ENCODE results near the gene DCP2.

DCP2 gene

DNA sequence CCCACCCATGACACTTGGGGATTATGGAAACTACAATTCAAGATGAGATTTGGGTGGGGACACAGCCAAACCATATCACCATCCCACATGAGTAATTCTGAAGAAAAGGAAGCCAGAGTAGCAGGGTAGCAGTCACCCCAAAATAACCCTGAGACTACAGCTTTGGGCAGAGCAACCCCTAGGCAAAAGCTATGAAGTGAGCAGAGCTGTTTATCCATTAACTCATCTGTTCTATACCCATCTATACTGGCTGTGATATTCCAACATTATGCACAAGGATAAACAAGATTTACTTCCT is 42.3 kb upstream of the DCP2 start:
- TF ChIP-seq, protein P1, sequence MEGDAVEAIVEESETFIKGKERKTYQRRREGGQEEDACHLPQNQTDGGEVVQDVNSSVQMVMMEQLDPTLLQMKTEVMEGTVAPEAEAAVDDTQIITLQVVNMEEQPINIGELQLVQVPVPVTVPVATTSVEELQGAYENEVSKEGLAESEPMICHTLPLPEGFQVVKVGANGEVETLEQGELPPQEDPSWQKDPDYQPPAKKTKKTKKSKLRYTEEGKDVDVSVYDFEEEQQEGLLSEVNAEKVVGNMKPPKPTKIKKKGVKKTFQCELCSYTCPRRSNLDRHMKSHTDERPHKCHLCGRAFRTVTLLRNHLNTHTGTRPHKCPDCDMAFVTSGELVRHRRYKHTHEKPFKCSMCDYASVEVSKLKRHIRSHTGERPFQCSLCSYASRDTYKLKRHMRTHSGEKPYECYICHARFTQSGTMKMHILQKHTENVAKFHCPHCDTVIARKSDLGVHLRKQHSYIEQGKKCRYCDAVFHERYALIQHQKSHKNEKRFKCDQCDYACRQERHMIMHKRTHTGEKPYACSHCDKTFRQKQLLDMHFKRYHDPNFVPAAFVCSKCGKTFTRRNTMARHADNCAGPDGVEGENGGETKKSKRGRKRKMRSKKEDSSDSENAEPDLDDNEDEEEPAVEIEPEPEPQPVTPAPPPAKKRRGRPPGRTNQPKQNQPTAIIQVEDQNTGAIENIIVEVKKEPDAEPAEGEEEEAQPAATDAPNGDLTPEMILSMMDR (IDR thresholded peaks at IDR 0.05; ENCODE audit: low read depth, low read length): no peak
- no peak overlapping the region for H3K4me3 ChIP-seq (replicated peaks in 1 of 2; ENCODE audit: low read depth in 2 of 2, low read length in 2 of 2)
- no peak for DNase-seq (ENCODE audit: low read depth in 2 of 2)

DNA sequence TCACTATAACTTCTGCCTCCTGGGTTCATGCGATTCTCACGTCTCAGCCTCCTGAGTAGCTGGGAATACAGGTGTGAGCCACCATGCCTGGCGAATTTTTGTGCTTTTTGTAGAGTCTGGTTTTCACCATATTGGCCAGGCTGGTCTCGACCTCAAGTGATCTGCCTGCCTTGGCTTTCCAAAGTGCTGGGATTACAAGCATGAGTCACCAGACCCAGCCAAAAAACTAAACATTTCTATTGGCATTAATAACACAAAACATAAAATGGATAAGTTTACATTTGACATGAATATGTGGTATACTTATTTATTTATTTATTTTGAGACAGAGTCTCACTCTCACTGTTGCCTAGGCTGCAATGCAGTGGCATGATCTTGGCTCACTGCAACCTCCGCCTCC is 40.9 kb upstream of the DCP2 start:
- TF ChIP-seq, protein P1 (IDR thresholded peaks at IDR 0.05; ENCODE audit: low read depth, low read length): no peak
- H3K4me3 ChIP-seq (replicated peaks in 1 of 2; ENCODE audit: low read depth in 2 of 2, low read length in 2 of 2): no peak overlapping the region
- DNase-seq (ENCODE audit: low read depth in 2 of 2): peak in 1 of 2 donors; percentile 26

DNA sequence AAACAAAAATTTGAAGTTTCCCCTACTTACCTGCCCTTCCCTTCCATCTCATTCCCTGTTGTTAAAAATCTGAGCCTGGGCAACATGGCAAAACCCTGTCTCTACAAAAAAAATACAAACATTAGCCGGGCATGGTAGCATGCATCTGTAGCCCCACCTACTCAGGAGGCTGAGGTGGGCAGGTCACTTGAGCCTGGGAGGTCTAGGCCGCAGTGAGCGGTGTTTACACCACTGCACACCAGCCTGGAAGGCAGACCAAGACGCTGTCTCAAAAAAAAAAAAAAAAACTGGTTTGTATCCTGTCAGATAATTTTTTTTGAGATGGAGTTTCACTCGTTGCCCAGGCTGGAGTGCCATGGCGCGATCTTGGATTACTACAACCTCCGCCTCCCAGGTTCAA is 38.3 kb upstream of the DCP2 start:
- DNase-seq (ENCODE audit: low read depth in 2 of 2): no peak
- TF ChIP-seq, protein P1 (IDR thresholded peaks at IDR 0.05; ENCODE audit: low read depth, low read length): no peak
- H3K4me3 ChIP-seq (replicated peaks in 1 of 2; ENCODE audit: low read depth in 2 of 2, low read length in 2 of 2): no peak overlapping the region

DNA sequence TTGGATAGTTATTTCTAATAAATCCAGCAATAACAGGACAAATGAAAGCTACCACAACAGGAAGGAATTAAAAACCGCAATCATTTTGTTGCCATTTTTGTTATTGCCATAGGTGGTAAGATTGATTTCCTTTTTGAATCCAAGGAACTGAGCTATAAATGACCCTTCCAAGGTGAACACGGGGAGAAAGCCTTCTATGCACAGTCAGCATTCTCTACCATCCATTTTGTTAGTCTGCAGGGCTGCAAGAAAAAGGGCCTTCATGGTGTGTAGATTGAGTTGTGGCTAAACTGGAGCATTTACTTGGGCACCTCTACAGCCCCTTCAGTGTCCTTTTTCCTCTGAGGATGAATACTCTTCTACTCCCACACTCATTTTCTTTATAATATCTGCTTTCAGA is 35.9 kb upstream of the DCP2 start:
- TF ChIP-seq, protein P1 (IDR thresholded peaks at IDR 0.05; ENCODE audit: low read depth, low read length): no peak

DNA sequence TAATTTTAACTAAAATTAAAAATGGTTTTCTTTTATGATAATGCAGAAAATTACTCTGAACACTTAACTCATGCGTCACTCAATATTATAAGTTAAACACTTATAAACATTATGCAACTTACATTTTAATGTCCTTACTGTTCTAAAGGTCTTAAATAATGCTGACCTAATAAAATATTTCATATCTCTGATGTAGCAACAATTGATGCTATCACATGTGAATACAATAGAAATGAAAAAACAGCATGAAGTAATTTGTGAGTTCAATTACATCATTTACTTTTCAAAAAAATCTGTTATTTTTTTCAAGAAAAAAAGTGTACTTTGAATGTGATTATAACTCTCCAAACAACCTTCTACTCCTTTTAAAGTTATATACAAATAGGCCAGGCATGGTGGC is 28.1 kb upstream of the DCP2 start:
- no peak overlapping the region for H3K4me3 ChIP-seq (replicated peaks in 1 of 2; ENCODE audit: low read depth in 2 of 2, low read length in 2 of 2)
- no peak for DNase-seq (ENCODE audit: low read depth in 2 of 2)
- TF ChIP-seq, protein P1 (IDR thresholded peaks at IDR 0.05; ENCODE audit: low read depth, low read length): no peak

More for the DNA sequence above, 35.9 kb upstream of the DCP2 start:
- no peak for DNase-seq (ENCODE audit: low read depth in 2 of 2)
- no peak overlapping the region for H3K4me3 ChIP-seq (replicated peaks in 1 of 2; ENCODE audit: low read depth in 2 of 2, low read length in 2 of 2)

DNA sequence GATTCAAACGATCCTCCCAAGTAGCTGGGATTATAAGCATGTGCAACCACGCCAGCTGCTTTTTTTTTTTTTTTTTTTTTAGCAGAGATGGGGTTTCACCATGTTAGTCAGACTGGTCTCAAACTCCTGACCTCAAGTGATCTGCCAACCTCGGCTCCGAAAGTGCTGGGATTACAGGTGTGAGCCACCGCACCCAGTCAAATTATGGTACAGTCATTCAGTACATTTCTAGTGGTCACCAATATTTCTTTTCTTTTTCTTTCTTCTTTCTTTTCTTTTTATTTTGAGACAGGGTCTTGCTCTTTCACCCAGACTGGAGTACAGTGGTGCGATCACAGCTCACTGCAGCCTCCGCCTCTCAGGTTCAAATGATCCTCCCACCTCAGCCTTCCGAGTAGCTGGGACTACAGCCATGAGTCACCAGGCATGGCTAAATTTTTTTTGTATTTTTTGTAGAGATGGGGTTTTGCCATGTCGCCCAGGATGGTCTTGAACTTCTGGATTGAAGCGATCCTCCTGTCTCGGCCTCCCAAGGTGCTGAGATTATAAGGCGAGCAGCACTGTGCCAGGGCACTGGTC is 25.4 kb upstream of the DCP2 start:
- DNase-seq (ENCODE audit: low read depth in 2 of 2): no peak
- H3K4me3 ChIP-seq (replicated peaks in 1 of 2; ENCODE audit: low read depth in 2 of 2, low read length in 2 of 2): no peak overlapping the region
- TF ChIP-seq, protein P1 (IDR thresholded peaks at IDR 0.05; ENCODE audit: low read depth, low read length): no peak

DNA sequence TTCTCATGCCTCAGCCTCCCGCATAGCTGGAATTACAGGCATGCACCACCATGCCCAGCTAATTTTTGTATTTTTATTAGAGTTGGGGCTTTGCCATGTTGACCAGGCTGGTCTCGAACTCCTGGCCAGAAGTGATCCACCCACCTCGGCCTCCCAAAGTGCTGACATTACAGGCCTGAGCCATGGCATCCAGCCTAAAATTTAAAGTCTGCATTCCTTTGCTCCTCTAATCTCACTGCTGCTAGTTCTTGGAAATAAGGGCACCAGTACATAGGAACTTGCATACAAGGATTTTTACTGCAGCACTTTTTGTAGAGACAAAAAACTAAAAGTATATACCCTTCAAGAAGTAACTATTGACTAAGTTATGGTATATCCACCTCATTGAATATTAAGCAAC is 20.0 kb upstream of the DCP2 start:
- TF ChIP-seq, protein P1 (IDR thresholded peaks at IDR 0.05; ENCODE audit: low read depth, low read length): no peak
- peak in 1 of 2 donors; percentile 63 for DNase-seq (ENCODE audit: low read depth in 2 of 2)
- no peak overlapping the region for H3K4me3 ChIP-seq (replicated peaks in 1 of 2; ENCODE audit: low read depth in 2 of 2, low read length in 2 of 2)
